Cortex of kidney (tissue), 1 donor: ENCODE data around the gene KNL1.
"Not testable (repeated sequence)": the region's sequence is repeated elsewhere in the genome, so short reads cannot be mapped to it uniquely, and the experiment has no call there.

Source experiments
- DNase-seq: peaks from one replicate; lab custom pipeline; 2025; lab: John Stamatoyannopoulos, UW

Gene KNL1

GRCh38 chr15:40664909-40665308 lies 70.9 kb downstream of the KNL1 start:
- DNase-seq: no peak

- DNase-seq: not testable (repeated sequence)
Measured at GRCh38 chr15:40676290-40676689, 82.2 kb downstream of the KNL1 start.

GRCh38 chr15:40676906-40677305 lies 82.9 kb downstream of the KNL1 start:
- DNase-seq: not testable (repeated sequence)

- no peak for DNase-seq
Measured at GRCh38 chr15:40680151-40680550, 86.1 kb downstream of the KNL1 start.

- not testable (repeated sequence) for DNase-seq
Measured at GRCh38 chr15:40680959-40681358, 86.9 kb downstream of the KNL1 start.

GRCh38 chr15:40684381-40684780 lies 90.3 kb downstream of the KNL1 start:
- DNase-seq: no peak

GRCh38 chr15:40685376-40685775 lies 91.3 kb downstream of the KNL1 start:
- DNase-seq: no peak

- DNase-seq: no peak
Measured at GRCh38 chr15:40688932-40689799, 95.1 kb downstream of the KNL1 start.

- no peak for DNase-seq
Measured at GRCh38 chr15:40691737-40692136, 97.7 kb downstream of the KNL1 start.

- DNase-seq: no peak
Measured at GRCh38 chr15:40693904-40694687, 100.0 kb downstream of the KNL1 start.

GRCh38 chr15:40694688-40695468 lies 100.8 kb downstream of the KNL1 start, which contains the start of gene RAD51:
Gene RAD51 (plus strand): TSS chr15:40695174. CDS start chr15:40698759, 3,585 bp downstream.
- DNase-seq: no peak

GRCh38 chr15:40695469-40695890 lies 101.4 kb downstream of the KNL1 start:
- DNase-seq: no peak

- DNase-seq: no peak
Measured at GRCh38 chr15:40696228-40696627, 102.2 kb downstream of the KNL1 start.

GRCh38 chr15:40697916-40698315 lies 103.9 kb downstream of the KNL1 start:
- DNase-seq: no peak

GRCh38 chr15:40702077-40702476 lies 108.0 kb downstream of the KNL1 start:
- no peak for DNase-seq

GRCh38 chr15:40706121-40706520 lies 112.1 kb downstream of the KNL1 start:
- no peak for DNase-seq
